OCI-LY7 (cell line): ENCODE data around the gene CSRNP3. TPM values are rescaled to one million over a fixed set of nuclear protein-coding genes. Genes with fewer than 3 reads are reported as not detected.

ENCODE experiments used
- BruUV-seq: library from RNA; stranded (reverse); fragments of 400-500 nt; replicated peaks from 2 replicates; lab custom pipeline; 2021; lab: Mats Ljungman, UMichigan
- CTCF ChIA-PET: fragments of 300-600 bp; sonication (Branson Sonifier 250); formaldehyde crosslinking; loops from one replicate; lab custom pipeline; 2022; ENCODE audit warnings: antibody characterized with exemption; ENCODE audit not compliant: unreplicated experiment; lab: Charles Lee
- POLR2A ChIA-PET: fragments of 300-600 bp; sonication (Branson Sonifier 250); formaldehyde crosslinking; loops from one replicate; lab custom pipeline; 2022; ENCODE audit warnings: antibody characterized with exemption; lab: Charles Lee
- DNase-seq: peaks from one replicate; pipeline ENCODE4 v3.0.0-alpha.2; 2015; ENCODE audit warnings: low spot score
- H2AFZ ChIP-seq: fragments of 200-600 bp; sonication (generic), shearing (Covaris generic); 2 replicates; pipeline ENCODE4 v1.6.1; 2014; ENCODE audit warnings: mild to moderate bottlenecking, antibody characterized with exemption, low read length, moderate library complexity
- H3K27ac ChIP-seq: fragments of 200-600 bp; sonication (generic); 2 replicates; pipeline ENCODE4 v1.5.1; 2014; ENCODE audit warnings: mixed run types, low read depth, mild to moderate bottlenecking, moderate library complexity, low read length, inconsistent platforms; ENCODE audit not compliant: poor library complexity, severe bottlenecking
- H3K36me3 ChIP-seq: fragments of 200-600 bp; sonication (generic); 2 replicates; pipeline ENCODE4 v1.6.1; 2014; ENCODE audit warnings: mild to moderate bottlenecking, antibody characterized with exemption, low read length, moderate library complexity, mixed read lengths; ENCODE audit not compliant: insufficient read depth
- H3K4me1 ChIP-seq: fragments of 200-600 bp; sonication (generic); 2 replicates; pipeline ENCODE4 v1.5.1; 2014; ENCODE audit warnings: mild to moderate bottlenecking, low read length; ENCODE audit not compliant: insufficient read depth, poor library complexity, severe bottlenecking
- H3K4me2 ChIP-seq: fragments of 200-600 bp; sonication (generic); 2 replicates; pipeline ENCODE4 v1.6.1; 2014; ENCODE audit warnings: mild to moderate bottlenecking, low read length
- H3K4me3 ChIP-seq: fragments of 200-600 bp; sonication (generic); 2 replicates; pipeline ENCODE4 v1.5.1; 2014; ENCODE audit warnings: mild to moderate bottlenecking, low read depth, low read length; ENCODE audit not compliant: poor library complexity, severe bottlenecking
- H3K79me2 ChIP-seq: fragments of 200-600 bp; sonication (generic); 2 replicates; pipeline ENCODE4 v1.6.1; 2016; ENCODE audit warnings: low read depth, mild to moderate bottlenecking, low read length, moderate library complexity, mixed read lengths; ENCODE audit not compliant: insufficient read depth
- H3K9me2 ChIP-seq: fragments of 200-600 bp; sonication (generic); 2 replicates; pipeline ENCODE4 v1.6.1; 2016; ENCODE audit warnings: mild to moderate bottlenecking, low read length, mixed read lengths; ENCODE audit not compliant: insufficient read depth
- H3K9me3 ChIP-seq: fragments of 200-600 bp; sonication (generic); 2 replicates; pipeline ENCODE4 v1.6.1; 2014; ENCODE audit warnings: mild to moderate bottlenecking, mixed run types, low read length, mixed read lengths
- H4K20me1 ChIP-seq: fragments of 200-600 bp; sonication (generic); 2 replicates; pipeline ENCODE4 v1.6.1; 2014; ENCODE audit warnings: mild to moderate bottlenecking, antibody characterized with exemption, low read length, moderate library complexity, mixed read lengths; ENCODE audit not compliant: insufficient read depth
- EZH2phosphoT487 ChIP-seq: fragments of 200-600 bp; sonication (generic); IDR thresholded peaks from 2 replicates; pipeline ENCODE4 v1.6.1; 2018; ENCODE audit warnings: low read depth, borderline replicate concordance, mild to moderate bottlenecking, mixed run types, antibody characterized with exemption, low read length, moderate library complexity, mixed read lengths
- intact Hi-C: fragments of 100-400 bp; cut with micrococcal nuclease; formaldehyde crosslinking; loops from one replicate; pipeline ENCODE4 v1.10.0; 2022; ENCODE audit not compliant: unreplicated experiment
- total RNA-seq, 2 experiments: library from RNA; depleted of rRNA in 1 of 2; stranded (reverse); fragments of >200 nt in 1 of 2; shearing (Covaris generic) in 1 of 2; gene quantifications; 2 replicates each; pipeline ENCODE4 v1.2.3, GENCODE V29; 2014 to 2022
- TF ChIP-seq, protein P1 (sequence below): fragments of 200-600 bp; sonication (generic); conservative IDR thresholded peaks from 2 replicates; pipeline ENCODE4 v1.5.1; 2014; ENCODE audit warnings: mild to moderate bottlenecking, antibody characterized with exemption, low read length, moderate library complexity, mixed read lengths

Gene CSRNP3
- total RNA-seq, 2 experiments from 2014 or later = 0.44 to 1.4 TPM

DNA sequence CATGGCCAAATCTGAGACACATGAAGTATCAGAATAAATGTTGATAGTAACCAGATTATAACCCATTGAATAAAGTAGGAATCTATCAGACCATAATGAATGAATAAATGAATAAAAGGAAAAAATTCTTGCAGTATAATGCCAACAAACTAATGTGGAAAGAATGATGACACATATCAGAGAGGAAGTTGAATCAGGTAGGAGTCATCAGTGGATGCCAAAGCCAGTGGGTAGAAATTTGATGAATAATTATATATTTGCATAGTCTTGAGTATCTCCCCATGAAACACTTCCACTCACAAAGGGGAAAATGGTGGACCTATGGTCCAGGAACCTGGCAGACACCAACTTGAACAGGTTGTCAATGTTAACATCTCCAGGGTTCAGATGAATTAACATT, 255.9 kb downstream of the CSRNP3 start:
- intact Hi-C loops = no loop called here
- DNase-seq = no peak
- Histone ChIP-seq H3K4me1 (no peaks in the 10 kb centered on the region), H4K20me1 (no peaks in the 10 kb centered on the region), H3K79me2 (no peaks in the 10 kb centered on the region), H2AFZ (no peak overlapping the region), H3K4me3 (no peak overlapping the region), H3K9me3 (no peaks in the 10 kb centered on the region), H3K4me2 (no peak overlapping the region), H3K27ac (no peak overlapping the region), H3K36me3 (no peaks in the 10 kb centered on the region), H3K9me2 (no peaks in the 10 kb centered on the region)
- BruUV-seq = no TSS peak
- ChIA-PET POLR2A (no interaction called here), CTCF (no interaction called here)
- no peak for TF ChIP-seq EZH2phosphoT487
- TF ChIP-seq, protein P1, sequence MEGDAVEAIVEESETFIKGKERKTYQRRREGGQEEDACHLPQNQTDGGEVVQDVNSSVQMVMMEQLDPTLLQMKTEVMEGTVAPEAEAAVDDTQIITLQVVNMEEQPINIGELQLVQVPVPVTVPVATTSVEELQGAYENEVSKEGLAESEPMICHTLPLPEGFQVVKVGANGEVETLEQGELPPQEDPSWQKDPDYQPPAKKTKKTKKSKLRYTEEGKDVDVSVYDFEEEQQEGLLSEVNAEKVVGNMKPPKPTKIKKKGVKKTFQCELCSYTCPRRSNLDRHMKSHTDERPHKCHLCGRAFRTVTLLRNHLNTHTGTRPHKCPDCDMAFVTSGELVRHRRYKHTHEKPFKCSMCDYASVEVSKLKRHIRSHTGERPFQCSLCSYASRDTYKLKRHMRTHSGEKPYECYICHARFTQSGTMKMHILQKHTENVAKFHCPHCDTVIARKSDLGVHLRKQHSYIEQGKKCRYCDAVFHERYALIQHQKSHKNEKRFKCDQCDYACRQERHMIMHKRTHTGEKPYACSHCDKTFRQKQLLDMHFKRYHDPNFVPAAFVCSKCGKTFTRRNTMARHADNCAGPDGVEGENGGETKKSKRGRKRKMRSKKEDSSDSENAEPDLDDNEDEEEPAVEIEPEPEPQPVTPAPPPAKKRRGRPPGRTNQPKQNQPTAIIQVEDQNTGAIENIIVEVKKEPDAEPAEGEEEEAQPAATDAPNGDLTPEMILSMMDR = no peak

Other genes with a start within 250 kb of the CSRNP3 start
- 0.03 TPM in 1 of 2 replicates, not detected in the other for gene SCN2A, start 230.3 kb upstream of the CSRNP3 start, total RNA-seq (2014; rRNA removed; shearing (Covaris generic))
- not detected in 2 replicates for gene SCN2A, start 230.3 kb upstream of the CSRNP3 start, total RNA-seq (2022)